ENCODE data around the gene ACAD8. TPM values are rescaled to one million over a fixed set of nuclear protein-coding genes. Genes with fewer than 3 reads are reported as not detected.

The ACAD8 gene
- total and polyA plus RNA-seq, 2 of the 4 experiments (the other 2 are of a cell fraction), result 11.1 to 21.2 TPM

- H3K23ac ChIP-seq (ENCODE audit: low read depth, low read length), result no peak overlapping the region
- intact Hi-C loops (cut with micrococcal nuclease) (no loop called here), dilution Hi-C loops (cut with HindIII; ENCODE audit: low sequenced_read_pairs, unreplicated experiment) (no loop called here), in situ Hi-C loops (cut with MboI; ENCODE audit: low sequenced_read_pairs) (no loop called here)
- H2AFZ ChIP-seq (replicated peaks; ENCODE audit: low read length, poor library complexity), result no peak overlapping the region
- H2AK5ac ChIP-seq (ENCODE audit: low read depth, low read length), result no peak overlapping the region
- H4K5ac ChIP-seq (ENCODE audit: low read depth, low read length), result no peak overlapping the region
- H2BK5ac ChIP-seq (ENCODE audit: low read depth, low read length, poor library complexity, severe bottlenecking), result no peak overlapping the region
- TF ChIP-seq RFX5 (IDR thresholded peaks at IDR 0.05; ENCODE audit: low read depth, low read length) (no peak), MAFK (IDR thresholded peaks at IDR 0.05; ENCODE audit: low read depth, low read length) (no peak), ELK1 (IDR thresholded peaks at IDR 0.05; ENCODE audit: borderline replicate concordance, low read depth, low read length) (no peak), USF2 (IDR thresholded peaks at IDR 0.05; ENCODE audit: low read depth, low read length) (no peak), CHD1 (IDR thresholded peaks at IDR 0.05; ENCODE audit: low read depth, low read length) (no peak)
- no peaks in the 10 kb centered on the region for H3K9me1 ChIP-seq (ENCODE audit: insufficient read depth, low read length)
- 100% methylated on average over 2 of the region's 7 CpGs; no CpG with 5 or more reads in 1 of the 2 experiments for WGBS, 2 experiments (ENCODE audit: extremely low coverage in 2 of 2, insufficient read length in 1 of 2)
- DNase-seq (no peak), ATAC-seq (ENCODE audit: low read depth) (no peak)
- H3K56ac ChIP-seq (ENCODE audit: extremely low read depth, insufficient read depth, low read length), result no peak overlapping the region
- no peak overlapping the region for H3K9ac ChIP-seq (ENCODE audit: low read depth, low read length)
- H3K4me1 ChIP-seq (ENCODE audit: control insufficient read depth, insufficient read depth, low read length), result peaks cover 4% of the 10 kb centered on the region
- no peak overlapping the region for H3K4ac ChIP-seq (ENCODE audit: low read depth, low read length)
- no peak overlapping the region for H4K8ac ChIP-seq (ENCODE audit: low read depth in 2 of 2, low read length in 2 of 2)
- H3K27me3 ChIP-seq (ENCODE audit: control insufficient read depth, insufficient read depth, low read length), result peaks cover 4% of the 10 kb centered on the region; the same call in 1 of the 2 replicates
- no peaks in the 10 kb centered on the region for H3K9me3 ChIP-seq (ENCODE audit: control insufficient read depth, insufficient read depth, low read length)
- CTCF ChIA-PET, result no interaction called here
- H2AK9ac ChIP-seq (replicated peaks; ENCODE audit: low read depth, low read length, poor library complexity), result no peak overlapping the region
- H4K91ac ChIP-seq (ENCODE audit: insufficient read depth, low read depth, low read length), result no peak overlapping the region
- no peak overlapping the region for H3K4me2 ChIP-seq (ENCODE audit: low read depth, low read length)
- no peak overlapping the region for H3K27ac ChIP-seq (ENCODE audit: insufficient read depth, low read length)
- no peak overlapping the region for H3K18ac ChIP-seq (ENCODE audit: low read depth, low read length)
- BruUV-seq (replicated peaks), result no TSS peak
- no peak overlapping the region for H3K4me3 ChIP-seq (ENCODE audit: insufficient read depth, low read depth, low read length)
- POLR2A ChIA-PET (ENCODE audit: unreplicated experiment), result no interaction called here
- H4K20me1 ChIP-seq (ENCODE audit: insufficient read depth, low read length), result no peaks in the 10 kb centered on the region; the same call in 1 of the 2 replicates
- H2BK120ac ChIP-seq (ENCODE audit: low read depth, low read length), result no peak overlapping the region
- no peak overlapping the region for H3K14ac ChIP-seq (replicated peaks; ENCODE audit: low read depth, low read length)
- no peak overlapping the region for H2BK15ac ChIP-seq (ENCODE audit: low read depth, low read length)
- H3K36me3 ChIP-seq (ENCODE audit: control insufficient read depth, insufficient read depth, low read length), result peaks cover 27% of the 10 kb centered on the region
- H2BK20ac ChIP-seq (ENCODE audit: low read depth, low read length), result no peak overlapping the region
- H3K79me1 ChIP-seq (ENCODE audit: low read depth in 1 of 2, low read length in 2 of 2), result no peaks in the 10 kb centered on the region
Measured at GRCh38 chr11:134264966-134265764, 11.8 kb downstream of the ACAD8 start.

Measured in IMR-90 (cell line).